Ishikawa (cell line): ENCODE data around the gene DNAH8.

ENCODE experiments used
- CEBPB ChIP-seq: IDR thresholded peaks from 2 replicates; pipeline ENCODE4 v1.6.1; 2012
- CREB1 ChIP-seq: IDR thresholded peaks from 2 replicates; pipeline ENCODE4 v1.6.1; 2012; ENCODE audit warnings: low read depth
- EGR1 ChIP-seq: IDR thresholded peaks from 2 replicates; pipeline ENCODE4 v1.6.1; 2012
- EP300 ChIP-seq: IDR thresholded peaks from 2 replicates; pipeline ENCODE4 v1.6.1; 2012; ENCODE audit warnings: borderline replicate concordance
- FOXM1 ChIP-seq: IDR thresholded peaks from 2 replicates; pipeline ENCODE4 v1.6.1; 2012; ENCODE audit warnings: low read depth, borderline replicate concordance
- NFIC ChIP-seq: IDR thresholded peaks from 2 replicates; pipeline ENCODE4 v1.6.1; 2012
- RAD21 ChIP-seq: IDR thresholded peaks from 2 replicates; pipeline ENCODE4 v1.6.1; 2012; ENCODE audit warnings: low read depth
- TAF1 ChIP-seq: IDR thresholded peaks from 2 replicates; pipeline ENCODE4 v1.6.1; 2012; ENCODE audit warnings: low read depth, mild to moderate bottlenecking
- TCF12 ChIP-seq: IDR thresholded peaks from 2 replicates; pipeline ENCODE4 v1.6.1; 2012; ENCODE audit warnings: low read depth
- TEAD4 ChIP-seq: IDR thresholded peaks from 2 replicates; pipeline ENCODE4 v1.6.1; 2012
- YY1 ChIP-seq: IDR thresholded peaks from 2 replicates; pipeline ENCODE4 v1.6.1; 2012; ENCODE audit warnings: low read depth
- ZBTB7A ChIP-seq: IDR thresholded peaks from 2 replicates; pipeline ENCODE4 v1.6.1; 2012; ENCODE audit warnings: low read depth
- TF ChIP-seq, protein P1 (sequence below): IDR thresholded peaks from 2 replicates; pipeline ENCODE4 v1.6.1; 2012
- TF ChIP-seq, protein P2 (sequence below): IDR thresholded peaks from 2 replicates; pipeline ENCODE4 v1.6.1; 2012; ENCODE audit warnings: low read depth, mild to moderate bottlenecking
- TF ChIP-seq, protein P3 (sequence below): IDR thresholded peaks from 2 replicates; pipeline ENCODE4 v1.6.1; 2012

DNAH8 gene

DNA sequence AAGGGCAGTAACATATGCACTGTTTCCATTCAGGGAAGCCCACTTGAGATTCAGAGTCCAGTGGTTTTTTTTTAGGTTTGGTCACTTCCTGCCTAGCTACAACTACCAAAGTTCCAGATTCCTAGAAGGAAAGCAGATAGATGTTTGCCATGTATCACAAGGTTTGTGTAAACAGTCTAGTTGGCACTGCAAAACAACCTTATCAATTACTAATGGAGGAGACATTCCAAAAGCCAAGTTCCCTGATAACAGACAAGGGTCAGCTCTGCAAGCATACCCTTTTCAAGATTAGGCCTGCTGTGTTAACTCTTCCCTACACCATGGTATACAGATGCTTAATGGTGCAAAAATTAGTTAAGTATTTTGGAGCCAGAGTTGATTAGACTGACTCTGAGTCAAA is 192.2 kb downstream of the DNAH8 start:
- TF ChIP-seq RAD21 (no peak), CEBPB (no peak), TEAD4 (no peak), YY1 (no peak), TAF1 (no peak), NFIC (no peak), TCF12 (no peak), CREB1 (no peak), EP300 (no peak), FOXM1 (no peak), EGR1 (no peak), ZBTB7A (no peak)
- TF ChIP-seq, protein P1, sequence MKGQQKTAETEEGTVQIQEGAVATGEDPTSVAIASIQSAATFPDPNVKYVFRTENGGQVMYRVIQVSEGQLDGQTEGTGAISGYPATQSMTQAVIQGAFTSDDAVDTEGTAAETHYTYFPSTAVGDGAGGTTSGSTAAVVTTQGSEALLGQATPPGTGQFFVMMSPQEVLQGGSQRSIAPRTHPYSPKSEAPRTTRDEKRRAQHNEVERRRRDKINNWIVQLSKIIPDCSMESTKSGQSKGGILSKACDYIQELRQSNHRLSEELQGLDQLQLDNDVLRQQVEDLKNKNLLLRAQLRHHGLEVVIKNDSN = no peak
- TF ChIP-seq, protein P2, sequence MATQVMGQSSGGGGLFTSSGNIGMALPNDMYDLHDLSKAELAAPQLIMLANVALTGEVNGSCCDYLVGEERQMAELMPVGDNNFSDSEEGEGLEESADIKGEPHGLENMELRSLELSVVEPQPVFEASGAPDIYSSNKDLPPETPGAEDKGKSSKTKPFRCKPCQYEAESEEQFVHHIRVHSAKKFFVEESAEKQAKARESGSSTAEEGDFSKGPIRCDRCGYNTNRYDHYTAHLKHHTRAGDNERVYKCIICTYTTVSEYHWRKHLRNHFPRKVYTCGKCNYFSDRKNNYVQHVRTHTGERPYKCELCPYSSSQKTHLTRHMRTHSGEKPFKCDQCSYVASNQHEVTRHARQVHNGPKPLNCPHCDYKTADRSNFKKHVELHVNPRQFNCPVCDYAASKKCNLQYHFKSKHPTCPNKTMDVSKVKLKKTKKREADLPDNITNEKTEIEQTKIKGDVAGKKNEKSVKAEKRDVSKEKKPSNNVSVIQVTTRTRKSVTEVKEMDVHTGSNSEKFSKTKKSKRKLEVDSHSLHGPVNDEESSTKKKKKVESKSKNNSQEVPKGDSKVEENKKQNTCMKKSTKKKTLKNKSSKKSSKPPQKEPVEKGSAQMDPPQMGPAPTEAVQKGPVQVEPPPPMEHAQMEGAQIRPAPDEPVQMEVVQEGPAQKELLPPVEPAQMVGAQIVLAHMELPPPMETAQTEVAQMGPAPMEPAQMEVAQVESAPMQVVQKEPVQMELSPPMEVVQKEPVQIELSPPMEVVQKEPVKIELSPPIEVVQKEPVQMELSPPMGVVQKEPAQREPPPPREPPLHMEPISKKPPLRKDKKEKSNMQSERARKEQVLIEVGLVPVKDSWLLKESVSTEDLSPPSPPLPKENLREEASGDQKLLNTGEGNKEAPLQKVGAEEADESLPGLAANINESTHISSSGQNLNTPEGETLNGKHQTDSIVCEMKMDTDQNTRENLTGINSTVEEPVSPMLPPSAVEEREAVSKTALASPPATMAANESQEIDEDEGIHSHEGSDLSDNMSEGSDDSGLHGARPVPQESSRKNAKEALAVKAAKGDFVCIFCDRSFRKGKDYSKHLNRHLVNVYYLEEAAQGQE = no peak
- TF ChIP-seq, protein P3, sequence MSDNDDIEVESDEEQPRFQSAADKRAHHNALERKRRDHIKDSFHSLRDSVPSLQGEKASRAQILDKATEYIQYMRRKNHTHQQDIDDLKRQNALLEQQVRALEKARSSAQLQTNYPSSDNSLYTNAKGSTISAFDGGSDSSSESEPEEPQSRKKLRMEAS = no peak

DNA sequence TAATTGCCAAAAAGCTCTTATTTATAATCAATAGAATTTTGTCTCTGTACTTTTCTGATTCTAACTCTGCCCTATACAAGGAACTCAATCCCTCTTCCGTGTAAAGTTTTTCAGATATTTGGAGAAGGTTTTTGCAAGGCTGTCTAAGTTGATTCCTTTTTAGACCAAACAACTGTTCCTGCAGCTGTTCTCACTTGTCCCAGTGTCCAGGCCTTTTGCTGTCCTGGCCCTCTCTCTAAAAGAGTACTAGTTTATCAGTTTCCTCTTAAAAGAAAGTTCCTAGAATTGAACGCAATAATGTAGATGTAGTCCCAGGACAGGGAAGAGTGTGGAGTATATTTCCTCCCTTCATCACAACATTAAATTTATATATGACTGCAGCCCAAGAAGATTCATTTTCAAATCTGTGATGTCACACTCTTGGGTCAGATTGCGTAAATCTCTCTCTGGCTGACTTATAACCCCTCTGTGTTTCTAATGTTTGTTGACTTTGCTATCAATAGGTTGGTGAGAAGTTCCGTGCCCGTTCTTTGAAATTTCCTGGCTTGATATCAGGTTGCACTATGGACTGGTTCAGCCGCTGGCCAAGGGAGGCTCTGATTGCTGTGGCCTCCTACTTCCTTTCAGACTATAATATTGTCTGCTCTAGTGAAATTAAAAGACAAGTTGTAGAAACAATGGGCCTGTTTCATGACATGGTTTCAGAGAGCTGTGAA is 194.1 kb downstream of the DNAH8 start:
- TF ChIP-seq YY1 = no peak
- TF ChIP-seq RAD21 = no peak
- no peak for TF ChIP-seq CREB1
- TF ChIP-seq, protein P3 = no peak

DNA sequence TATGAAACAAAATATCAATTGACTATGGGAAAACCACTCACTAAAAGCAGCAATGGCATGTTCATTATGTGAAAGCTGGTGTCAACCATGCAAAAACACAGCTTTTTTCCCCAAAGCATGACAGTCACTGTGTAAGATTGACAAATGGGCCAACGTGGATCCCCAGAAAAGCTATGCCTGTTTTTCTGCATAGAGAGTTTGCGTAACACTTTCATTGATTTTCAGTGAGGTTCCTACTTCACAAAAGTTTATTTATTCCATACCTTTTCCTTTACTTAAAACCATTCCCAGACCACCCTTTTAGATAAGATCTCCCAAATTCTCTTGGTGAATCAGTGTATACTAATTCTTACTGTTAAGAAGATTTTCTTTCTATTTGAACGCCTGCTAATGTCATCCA is 195.1 kb downstream of the DNAH8 start:
- TF ChIP-seq, protein P1 = no peak
- TF ChIP-seq TEAD4 (no peak), NFIC (no peak), CREB1 (no peak), YY1 (no peak), TAF1 (no peak), ZBTB7A (no peak), RAD21 (no peak), FOXM1 (no peak), EGR1 (no peak), EP300 (no peak), TCF12 (no peak), CEBPB (no peak)
- TF ChIP-seq, protein P2 = no peak
- TF ChIP-seq, protein P3 = no peak

DNA sequence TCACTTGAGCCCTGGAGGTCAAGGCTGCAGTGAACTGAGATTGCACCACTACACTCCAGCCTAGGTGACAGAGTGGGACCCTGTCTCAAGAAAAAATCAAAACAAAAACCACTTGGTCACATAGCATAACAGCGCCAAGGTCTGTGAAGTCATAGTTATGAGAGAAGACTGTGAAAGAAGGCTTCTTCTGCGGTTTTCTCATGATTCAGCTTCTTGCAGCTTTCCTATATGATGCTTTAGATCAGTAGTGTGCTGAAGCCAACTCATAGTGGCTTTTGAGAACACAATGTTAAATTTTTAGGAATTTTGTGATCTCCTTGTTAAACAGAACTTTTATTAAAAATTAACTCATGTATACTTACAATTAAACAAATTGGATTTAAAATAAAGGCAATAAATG is 197.3 kb downstream of the DNAH8 start:
- TF ChIP-seq, protein P1 = no peak
- TF ChIP-seq TCF12 (no peak), RAD21 (no peak)

DNA sequence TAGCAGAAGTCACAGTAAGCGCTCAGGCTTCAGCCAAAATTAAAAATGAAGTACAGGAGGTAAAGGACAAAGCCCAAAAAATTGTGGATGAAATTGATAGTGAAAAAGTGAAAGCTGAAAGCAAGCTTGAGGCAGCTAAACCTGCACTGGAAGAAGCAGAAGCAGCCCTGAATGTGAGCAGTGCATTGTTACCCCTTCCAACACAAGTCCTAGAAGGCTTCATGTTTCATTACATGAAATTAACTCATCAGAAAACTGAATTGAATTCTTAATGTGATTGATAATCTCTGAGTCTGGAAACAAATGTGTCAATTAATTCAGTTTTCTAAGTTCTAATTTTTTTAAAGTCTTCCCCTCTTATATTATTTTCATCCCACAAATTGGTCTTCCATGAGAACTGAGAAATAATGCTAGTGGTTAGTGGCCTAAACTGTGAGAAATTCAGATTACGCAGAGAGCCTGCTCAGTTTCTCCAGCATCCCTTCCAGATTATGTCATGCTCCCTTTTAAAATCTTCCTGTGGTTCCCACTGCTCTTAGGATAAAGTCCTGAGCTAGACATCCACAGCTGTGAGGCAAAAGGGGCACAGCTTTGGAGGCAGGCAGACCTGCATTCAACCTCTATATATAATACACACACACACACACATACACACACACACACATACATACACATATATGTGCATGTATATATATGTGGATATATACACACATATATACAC is 200.3 kb downstream of the DNAH8 start:
- TF ChIP-seq RAD21 (no peak), TCF12 (no peak), CREB1 (no peak)
- TF ChIP-seq, protein P2 = no peak
